Amniotic epithelial cell (primary cell): ENCODE measurements around the gene TFAP2B.

Experiments used
- DNase-seq: peaks from one replicate; pipeline ENCODE4 v3.0.0-alpha.2; 2010; ENCODE audit warnings: low read depth

Gene TFAP2B

GRCh38 chr6:50848989-50849795, 30.5 kb downstream of the TFAP2B start:
- DNase-seq, result no peak

DNA sequence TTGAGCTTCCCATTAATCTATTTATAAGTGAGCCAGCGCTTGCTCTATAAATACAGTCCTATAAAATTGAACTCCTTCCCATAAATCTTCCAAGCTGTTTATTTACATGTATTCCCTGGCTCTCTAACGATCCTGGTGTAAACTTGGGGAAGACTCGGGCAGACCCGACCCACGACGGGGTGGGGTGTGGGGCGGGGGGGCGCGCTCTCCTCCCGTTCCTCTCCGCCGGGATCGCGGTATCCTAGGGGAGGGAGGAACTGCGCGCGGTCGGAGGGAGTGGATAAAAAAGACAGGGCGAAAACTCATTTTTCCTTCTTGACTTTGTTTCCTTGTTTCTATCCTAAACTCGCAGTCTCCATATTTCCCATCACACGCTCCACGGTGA, 31.1 kb downstream of the TFAP2B start:
- no peak for DNase-seq

- DNase-seq, result no peak
These were observed 31.8 kb downstream of the TFAP2B start for GRCh38 chr6:50850223-50851048.

DNA sequence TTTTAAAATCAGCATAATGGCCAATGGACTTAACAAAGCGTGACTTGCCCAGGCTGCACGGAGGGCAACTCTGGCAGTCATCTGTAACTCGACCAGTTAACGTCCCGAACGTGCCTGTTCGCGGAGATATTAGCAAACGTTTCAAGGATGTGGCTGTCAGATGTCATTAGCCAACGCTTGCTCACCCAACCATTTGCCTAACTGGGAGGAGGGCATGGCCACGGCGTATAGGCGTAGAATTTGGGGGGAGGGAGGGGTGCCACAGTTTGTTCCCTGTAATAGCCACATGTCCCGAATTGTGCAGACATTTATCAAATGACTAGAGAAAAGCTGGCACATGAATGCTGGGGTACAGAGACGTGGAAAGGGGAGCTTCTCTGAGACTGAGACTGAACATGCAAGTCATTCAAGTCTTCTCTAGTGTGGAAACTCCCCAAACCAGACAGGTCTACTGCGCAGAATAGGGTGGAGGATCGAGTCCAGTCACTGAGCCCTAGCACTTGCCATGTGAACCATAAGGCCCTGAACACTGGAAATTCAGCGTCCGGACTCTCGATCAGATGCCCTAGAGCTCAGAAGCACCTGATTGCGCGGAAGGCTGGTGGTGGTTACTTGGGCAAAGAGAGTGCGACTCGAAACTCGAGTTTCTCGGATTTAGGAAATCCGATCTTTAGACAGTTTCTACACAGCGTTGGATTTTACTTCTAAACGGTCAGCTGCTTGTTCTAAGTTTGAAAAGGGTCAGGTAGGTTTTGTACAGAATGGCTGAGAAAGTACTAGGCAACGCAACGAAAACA, 32.6 kb downstream of the TFAP2B start:
- no peak for DNase-seq

GRCh38 chr6:50853939-50854338, 35.3 kb downstream of the TFAP2B start:
- no peak for DNase-seq

DNA sequence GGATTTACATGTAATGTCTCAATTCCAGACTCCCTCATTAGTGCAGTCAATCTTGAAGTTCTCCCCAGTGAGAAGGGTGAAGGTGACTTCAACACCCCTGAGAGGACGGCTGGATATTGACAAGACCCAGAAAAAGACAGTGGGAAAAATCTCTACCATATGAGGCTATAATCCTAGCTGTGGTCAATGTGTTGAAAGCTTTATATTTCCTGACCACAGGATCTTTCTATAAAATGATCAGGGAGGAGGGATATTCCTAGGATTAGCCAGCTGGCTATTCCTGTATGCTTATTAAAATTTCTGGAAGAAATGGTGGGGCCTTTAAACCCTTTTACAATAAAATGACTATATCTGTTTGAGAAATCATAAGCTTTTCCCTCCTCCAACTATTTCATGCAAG, 43.0 kb downstream of the TFAP2B start:
- no peak for DNase-seq

DNA sequence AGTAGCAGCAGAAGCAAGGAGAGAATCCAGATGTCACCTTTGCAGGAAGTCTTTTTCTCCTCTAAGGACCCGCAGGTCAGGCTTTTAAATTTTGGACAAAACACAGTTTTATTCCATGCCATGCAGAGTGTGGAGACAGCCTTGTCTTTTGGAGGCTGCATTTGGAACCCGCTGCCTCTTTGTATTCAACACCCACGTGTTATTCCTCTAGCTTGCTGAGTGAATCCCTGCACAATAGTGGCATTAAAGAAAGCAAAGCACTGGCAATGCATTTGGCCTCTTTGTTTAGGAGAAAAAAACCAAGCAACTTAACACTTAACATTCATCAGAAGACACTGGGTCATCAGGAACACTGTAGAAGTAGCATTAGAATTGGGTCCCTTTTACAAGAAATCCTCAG, 43.5 kb downstream of the TFAP2B start:
- no peak for DNase-seq

- DNase-seq, result no peak
These were observed 45.9 kb downstream of the TFAP2B start for GRCh38 chr6:50864601-50865000.

DNA sequence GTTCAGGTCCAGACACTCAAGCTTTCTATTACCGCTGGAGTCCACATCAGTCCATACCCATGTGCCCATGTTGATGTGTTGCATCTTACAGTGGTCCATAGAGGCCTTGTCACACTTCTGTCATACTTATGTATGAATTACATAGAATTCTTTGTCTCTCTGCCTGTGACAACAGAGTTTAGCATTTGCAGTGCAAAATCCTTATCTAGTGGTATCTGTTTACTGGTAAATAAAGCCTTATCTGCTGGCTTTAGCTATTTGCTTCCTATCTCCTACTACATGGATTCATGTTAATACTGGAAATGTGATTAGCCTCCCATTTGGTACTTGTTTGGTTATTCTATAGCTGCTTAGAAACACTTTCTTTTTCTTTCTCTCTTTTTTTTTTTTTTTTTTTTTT, 49.8 kb downstream of the TFAP2B start:
- DNase-seq, result no peak

- no peak for DNase-seq
These were observed 54.5 kb downstream of the TFAP2B start for GRCh38 chr6:50873167-50873566.

DNA sequence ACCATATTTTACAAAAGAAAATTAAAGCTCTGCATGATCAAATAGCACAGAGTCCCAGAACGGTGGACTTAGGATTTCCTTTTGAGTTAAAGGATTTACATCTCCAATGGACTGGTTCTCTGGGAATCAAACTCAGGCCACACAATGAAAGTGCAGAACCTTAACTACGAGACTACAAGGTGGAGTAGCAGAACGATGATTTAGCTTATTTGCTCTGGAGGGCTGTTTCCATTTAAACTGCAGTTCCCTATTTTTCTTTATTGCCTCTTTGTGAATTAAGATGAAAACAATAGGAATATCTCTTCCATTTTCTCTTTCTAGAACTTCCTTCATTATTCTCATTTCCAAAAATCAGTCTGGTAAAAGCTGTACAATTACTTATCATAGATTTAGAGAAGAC, 65.7 kb downstream of the TFAP2B start:
- DNase-seq, result no peak

DNA sequence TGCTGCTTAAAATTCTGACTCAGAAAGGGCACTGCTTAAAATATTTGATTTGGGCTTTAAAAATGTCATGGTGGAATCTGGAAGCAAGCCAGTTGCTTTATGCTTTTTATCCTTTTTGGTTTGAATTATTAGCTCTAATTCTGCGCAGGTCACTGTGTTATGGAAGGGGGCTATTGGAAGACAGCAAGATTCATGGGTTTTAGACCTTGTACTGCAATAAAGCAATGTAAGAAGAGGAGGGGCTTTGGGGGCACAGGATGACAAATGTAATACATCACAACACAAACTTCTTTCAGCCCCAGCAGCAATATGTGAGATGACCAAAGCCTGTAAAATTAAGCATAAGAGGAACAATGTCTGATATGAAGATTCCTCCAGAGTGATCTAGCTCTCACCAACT, 68.4 kb downstream of the TFAP2B start:
- no peak for DNase-seq

DNA sequence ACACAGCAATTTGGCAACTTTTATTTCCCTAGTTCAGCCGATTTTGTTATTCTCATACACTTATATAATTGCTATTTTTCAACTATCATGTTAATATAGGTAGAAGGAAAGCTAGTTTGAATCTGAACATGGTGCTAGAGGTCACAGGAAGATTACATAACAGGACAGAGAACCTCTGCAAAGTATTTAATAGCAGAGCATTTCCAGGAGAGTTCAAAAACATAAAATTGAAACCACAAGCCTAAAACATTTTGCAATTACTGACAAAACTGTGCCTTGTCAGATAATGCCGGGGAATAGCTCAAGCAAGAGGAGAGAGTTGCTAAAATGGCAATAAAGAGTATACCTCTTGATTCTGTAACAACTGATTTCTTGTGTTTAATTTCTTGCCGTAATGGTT, 70.8 kb downstream of the TFAP2B start:
- no peak for DNase-seq

- DNase-seq, result no peak
These were observed 71.3 kb downstream of the TFAP2B start for GRCh38 chr6:50889935-50890334.

DNA sequence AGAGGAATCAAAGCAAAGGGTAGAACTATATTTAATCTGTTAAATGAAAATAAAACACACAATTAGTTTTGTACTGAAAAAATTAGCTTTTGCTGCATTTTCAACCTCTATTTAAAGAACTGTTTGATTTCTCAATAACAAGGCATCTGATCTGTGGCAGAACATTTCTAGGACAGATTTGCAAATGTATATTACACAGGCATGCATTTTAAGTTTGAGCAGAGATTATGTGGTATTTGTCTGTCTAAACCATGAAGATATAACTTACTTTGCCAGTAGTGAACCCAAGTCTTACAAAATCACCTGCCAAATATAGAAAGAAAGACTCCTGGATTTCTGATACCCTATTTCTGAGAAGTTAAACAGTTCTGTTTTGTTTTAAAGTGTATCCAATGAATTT, 71.9 kb downstream of the TFAP2B start:
- DNase-seq, result no peak

GRCh38 chr6:50891290-50891689, 72.6 kb downstream of the TFAP2B start:
- no peak for DNase-seq
